HEK293T (cell line): ENCODE results near the gene ZNF408.

Experiments
- ARNT ChIP-seq: fragments of 450-650 bp; IDR thresholded peaks from 2 replicates; pipeline ENCODE4 v1.6.1; 2017; ENCODE audit warnings: mild to moderate bottlenecking
- CTBP1 ChIP-seq: fragments of 450-650 bp; IDR thresholded peaks from 2 replicates; pipeline ENCODE4 v1.6.1; 2016; ENCODE audit warnings: borderline replicate concordance
- FOXK2 ChIP-seq: fragments of 450-650 bp; IDR thresholded peaks from 2 replicates; pipeline ENCODE4 v1.6.1; 2016; ENCODE audit warnings: mild to moderate bottlenecking
- L3MBTL2 ChIP-seq: fragments of 450-650 bp; conservative IDR thresholded peaks from 2 replicates; pipeline ENCODE4 v1.6.1; 2016; ENCODE audit warnings: mild to moderate bottlenecking
- NFRKB ChIP-seq: fragments of 450-650 bp; IDR thresholded peaks from 2 replicates; pipeline ENCODE4 v1.6.1; 2016; ENCODE audit warnings: mild to moderate bottlenecking, moderate library complexity
- SP1 ChIP-seq: fragments of 450-650 bp; IDR thresholded peaks from 2 replicates; pipeline ENCODE4 v1.6.1; 2017
- ZNF384 ChIP-seq: fragments of 450-650 bp; IDR thresholded peaks from 2 replicates; pipeline ENCODE4 v1.6.1; 2016
- TF ChIP-seq, protein P1 (sequence below): fragments of 450-650 bp; IDR thresholded peaks from 2 replicates; pipeline ENCODE4 v1.6.1; 2016

DNA sequence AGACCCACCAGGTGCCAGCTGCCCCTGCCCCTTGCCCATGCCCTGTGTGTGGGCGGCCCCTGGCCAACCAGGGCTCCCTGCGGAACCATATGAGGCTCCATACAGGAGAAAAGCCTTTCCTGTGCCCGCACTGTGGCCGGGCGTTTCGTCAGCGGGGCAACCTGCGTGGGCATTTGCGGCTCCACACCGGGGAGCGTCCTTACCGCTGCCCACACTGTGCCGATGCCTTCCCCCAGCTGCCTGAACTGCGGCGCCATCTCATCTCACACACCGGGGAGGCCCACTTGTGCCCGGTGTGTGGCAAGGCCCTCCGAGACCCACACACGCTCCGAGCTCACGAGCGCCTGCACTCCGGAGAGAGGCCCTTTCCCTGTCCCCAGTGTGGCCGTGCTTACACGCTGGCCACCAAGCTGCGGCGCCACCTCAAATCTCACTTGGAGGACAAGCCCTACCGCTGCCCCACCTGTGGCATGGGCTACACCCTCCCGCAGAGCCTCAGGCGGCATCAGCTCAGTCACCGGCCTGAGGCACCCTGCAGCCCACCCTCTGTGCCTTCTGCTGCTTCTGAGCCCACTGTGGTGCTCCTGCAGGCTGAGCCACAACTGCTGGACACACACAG lies 4.3 kb downstream of the ZNF408 start:
- TF ChIP-seq FOXK2 (no peak), NFRKB (no peak), SP1 (no peak), ARNT (no peak), CTBP1 (no peak), L3MBTL2 (no peak), ZNF384 (no peak)
- TF ChIP-seq, protein P1, sequence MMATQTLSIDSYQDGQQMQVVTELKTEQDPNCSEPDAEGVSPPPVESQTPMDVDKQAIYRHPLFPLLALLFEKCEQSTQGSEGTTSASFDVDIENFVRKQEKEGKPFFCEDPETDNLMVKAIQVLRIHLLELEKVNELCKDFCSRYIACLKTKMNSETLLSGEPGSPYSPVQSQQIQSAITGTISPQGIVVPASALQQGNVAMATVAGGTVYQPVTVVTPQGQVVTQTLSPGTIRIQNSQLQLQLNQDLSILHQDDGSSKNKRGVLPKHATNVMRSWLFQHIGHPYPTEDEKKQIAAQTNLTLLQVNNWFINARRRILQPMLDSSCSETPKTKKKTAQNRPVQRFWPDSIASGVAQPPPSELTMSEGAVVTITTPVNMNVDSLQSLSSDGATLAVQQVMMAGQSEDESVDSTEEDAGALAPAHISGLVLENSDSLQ = no peak
